Lower leg skin (tissue), 4 donors: Measurements from ENCODE around the gene CNTNAP1. TPM values are rescaled to one million over a fixed set of nuclear protein-coding genes. Genes with fewer than 3 reads are reported as not detected.

Experiments used
- DNase-seq, 2 donors: peaks; one replicate each; pipeline ENCODE4 v3.0.0-alpha.2; 2019; ENCODE audit warnings: low spot score in 2 of 2
- H3K4me3 ChIP-seq: fragments of 200-600 bp; sonication (generic); 2 replicates; pipeline ENCODE4 v1.5.1; 2017; ENCODE audit warnings: mild to moderate bottlenecking, low read depth; ENCODE audit not compliant: poor library complexity, severe bottlenecking
- CTCF ChIP-seq, 3 donors: fragments of 450-650 bp; IDR thresholded peaks; one replicate each; pipeline ENCODE4 v1.5.1; 2016; ENCODE audit warnings: antibody characterized with exemption in 3 of 3, mild to moderate bottlenecking in 3 of 3, moderate library complexity in 2 of 3
- POLR2A ChIP-seq, 2 donors: fragments of 450-650 bp; IDR thresholded peaks; one replicate each; pipeline ENCODE4 v1.6.1; 2016 to 2017; ENCODE audit warnings: antibody characterized with exemption in 2 of 2, mild to moderate bottlenecking in 1 of 2, moderate library complexity in 1 of 2
- WGBS, 2 donors: methylation state at CpG; one replicate each; pipeline ENCODE4 v1.1.5; 2018; 5-methylcytosine and 5-hydroxymethylcytosine counted together
- intact Hi-C: fragments of 100-400 bp; cut with DNase I; formaldehyde crosslinking; loops from one replicate; pipeline ENCODE4 v1.15.0; 2023; ENCODE audit warnings: low total_unique reads
- total RNA-seq, 4 donors: library from RNA; depleted of rRNA; stranded (reverse); fragments of >200 nt; gene quantifications; one replicate each; pipeline ENCODE4 v1.1.0, GENCODE V29; 2016

The CNTNAP1 gene
- total RNA-seq, 4 donors from 2014 or later, result 0.13 to 1.5 (median 0.65) TPM

DNA sequence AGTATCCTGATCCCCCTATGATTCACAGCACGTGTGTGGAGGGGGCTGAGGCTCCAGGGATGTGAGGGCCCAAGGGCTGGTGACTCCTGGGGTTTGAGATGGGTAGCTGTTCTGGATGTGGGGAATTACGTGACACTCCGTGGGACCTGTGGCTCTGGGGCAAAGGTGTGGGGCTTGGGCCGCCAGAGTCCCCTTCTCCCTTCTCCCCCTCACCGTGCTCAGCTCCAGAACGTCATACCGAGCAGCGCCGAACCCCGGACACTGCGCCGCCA is 12.7 kb upstream of the CNTNAP1 start:
- WGBS, 2 donors, result 74 to 77% methylated on average over 3 to 12 of the region's 12 CpGs
- H3K4me3 ChIP-seq, result no peak overlapping the region
- no peak for DNase-seq
- no peak for TF ChIP-seq POLR2A (IDR thresholded peaks at IDR 0.05)
- no peak for TF ChIP-seq CTCF (IDR thresholded peaks at IDR 0.05)
- intact Hi-C loops, result no loop called here

- WGBS, 2 donors, result 69 to 74% methylated on average over 55 to 79 of the region's 87 CpGs
- intact Hi-C loops, result no loop called here
- DNase-seq, result no peak
- H3K4me3 ChIP-seq, result no peak overlapping the region
- TF ChIP-seq CTCF (IDR thresholded peaks at IDR 0.05) (no peak), POLR2A (IDR thresholded peaks at IDR 0.05) (no peak)
Measured at GRCh38 chr17:42669977-42670788, 12.1 kb upstream of the CNTNAP1 start.

GRCh38 chr17:42670789-42671657 is 11.3 kb upstream of the CNTNAP1 start:
- DNase-seq, result no peak
- H3K4me3 ChIP-seq, result no peak overlapping the region
- TF ChIP-seq CTCF (IDR thresholded peaks at IDR 0.05) (no peak), POLR2A (IDR thresholded peaks at IDR 0.05) (no peak)
- 75 to 88% methylated on average over 50 of the region's 50 CpGs for WGBS, 2 donors
- intact Hi-C loops, result no loop called here

- intact Hi-C loops, result no loop called here
- WGBS, 2 donors, result 54 to 62% methylated on average over 13 to 28 of the region's 28 CpGs
- DNase-seq, result no peak
Measured at GRCh38 chr17:42672038-42672437, 10.3 kb upstream of the CNTNAP1 start.

DNA sequence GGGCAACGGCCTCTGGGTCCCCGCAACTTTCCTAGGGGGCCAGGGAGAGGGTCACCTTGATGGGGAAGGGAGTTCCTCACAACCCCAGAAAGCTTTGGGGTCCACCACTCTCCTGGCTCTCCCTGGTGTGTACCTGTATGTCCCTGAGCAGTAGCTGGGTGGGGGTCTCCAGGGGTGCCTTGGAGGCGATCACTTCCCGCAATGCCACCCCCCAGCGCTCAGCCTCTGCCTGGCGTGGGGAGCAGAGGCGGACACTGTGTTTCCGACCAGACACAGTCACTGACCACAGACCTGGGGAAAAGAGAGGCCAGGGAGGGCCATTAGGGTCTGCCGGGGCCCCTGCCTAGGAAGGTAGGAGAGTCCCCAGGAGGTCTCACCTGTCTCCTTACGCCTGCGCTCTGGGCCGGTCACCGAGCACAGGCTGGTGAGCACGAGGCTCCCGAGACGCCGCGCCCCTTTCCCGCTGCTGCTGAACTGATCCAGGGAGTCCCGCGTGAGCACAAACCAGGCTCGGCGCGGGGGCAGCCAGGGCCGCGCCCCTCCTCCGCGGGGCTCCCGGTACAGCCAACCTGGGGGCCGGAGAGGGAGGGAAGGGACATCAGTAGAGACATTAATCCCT is 9.0 kb upstream of the CNTNAP1 start:
- no peak overlapping the region for H3K4me3 ChIP-seq
- WGBS, 2 donors, result 47 to 60% methylated on average over 15 to 29 of the region's 30 CpGs
- TF ChIP-seq POLR2A (IDR thresholded peaks at IDR 0.05) (no peak), CTCF (IDR thresholded peaks at IDR 0.05) (no peak)
- no peak for DNase-seq
- intact Hi-C loops, result no loop called here

More at GRCh38 chr17:42672038-42672437, 10.3 kb upstream of the CNTNAP1 start:
- H3K4me3 ChIP-seq, result no peak overlapping the region
- TF ChIP-seq POLR2A (IDR thresholded peaks at IDR 0.05) (no peak), CTCF (IDR thresholded peaks at IDR 0.05) (no peak)
